HepG2 (cell line): ENCODE data around the gene CLPTM1L. TPM values are rescaled to one million over a fixed set of nuclear protein-coding genes. Genes with fewer than 3 reads are reported as not detected.

Source experiments
- ATAC-seq: fragments of 200-7000 bp; cut with Tn5 transposase; 3 replicates; pipeline ENCODE4 v1.9.1; 2020; ENCODE audit warnings: mild to moderate bottlenecking, moderate library complexity
- BruUV-seq: library from RNA; stranded (reverse); fragments of 400-500 nt; replicated peaks from 2 replicates; lab custom pipeline; 2021; lab: Mats Ljungman, UMichigan
- CTCF ChIA-PET: fragments of 300-600 bp; formaldehyde crosslinking; extraction: SDS; loops from one replicate; lab custom pipeline; 2021; ENCODE audit warnings: low total read pairs, inconsistent platforms, low intra/inter-chr PET ratio; lab: Yijun Ruan, JAX
- POLR2A ChIA-PET: fragments of 350-600 bp; sonication (Branson Sonifier 250); formaldehyde crosslinking; loops from one replicate; lab custom pipeline; 2020; ENCODE audit warnings: antibody characterized with exemption, inconsistent platforms; lab: Yijun Ruan, JAX
- DNase-seq: peaks from one replicate; pipeline ENCODE4 v3.0.0-alpha.2; 2015; ENCODE audit warnings: low spot score
- FAIRE-seq: peaks from 3 replicates; lab custom pipeline; 2011; peaks lifted over from hg19 to GRCh38; lab: Jason Lieb, UNC
- H2AFZ ChIP-seq: one replicate; pipeline ENCODE4 v1.6.1; 2011; ENCODE audit warnings: low read length, inconsistent platforms
- H3K27ac ChIP-seq: fragments of 300-600 bp; 3 replicates; pipeline ENCODE4 v1.8.0; 2011; ENCODE audit warnings: mixed run types, mild to moderate bottlenecking, mixed read lengths, low read length, inconsistent platforms; ENCODE audit not compliant: insufficient read depth; ENCODE audit errors: extremely low read length
- H3K27me3 ChIP-seq, 2 experiments: fragments of 200-600 bp in 1 of 2; 2 replicates in 1 of 2; 3 replicates in 1 of 2; pipeline versions ENCODE4 v1.6.0 to v1.8.0; 2011; ENCODE audit warnings: low read length in 2 of 2, mild to moderate bottlenecking in 2 of 2, moderate library complexity in 2 of 2, inconsistent platforms in 1 of 2; ENCODE audit not compliant: insufficient read depth in 2 of 2, control insufficient read depth in 1 of 2
- H3K36me3 ChIP-seq, 2 experiments: fragments of 200-600 bp in 1 of 2; replicated peaks in 1 of 2; 2 replicates in 1 of 2; 3 replicates in 1 of 2; pipeline versions ENCODE4 v1.5.1 to v1.8.0; 2011; ENCODE audit warnings: low read length in 2 of 2, inconsistent platforms in 1 of 2; ENCODE audit not compliant: insufficient read depth in 2 of 2, control insufficient read depth in 1 of 2
- H3K4me1 ChIP-seq: 2 replicates; pipeline ENCODE4 v1.5.1; 2012; ENCODE audit warnings: low read length, inconsistent platforms; ENCODE audit not compliant: insufficient read depth
- H3K4me2 ChIP-seq: 2 replicates; pipeline ENCODE4 v1.6.0; 2011; ENCODE audit warnings: low read depth, low read length, inconsistent platforms
- H3K4me3 ChIP-seq, 3 experiments: fragments of 200-600 bp in 1 of 3; sonication (generic), shearing (Covaris generic) in 1 of 3; replicated peaks in 1 of 3; 2 replicates each; pipeline ENCODE4 v1.5.1; 2011 to 2016; ENCODE audit warnings: low read length in 3 of 3, inconsistent platforms in 2 of 3, low read depth in 2 of 3, mild to moderate bottlenecking in 2 of 3, control low read depth in 1 of 3, mixed read lengths in 1 of 3; ENCODE audit not compliant: insufficient read depth in 1 of 3
- H3K79me2 ChIP-seq: one replicate; pipeline ENCODE4 v1.6.1; 2011; ENCODE audit warnings: low read length, inconsistent platforms; ENCODE audit not compliant: insufficient read depth
- H3K9ac ChIP-seq: 2 replicates; pipeline ENCODE4 v1.6.0; 2011; ENCODE audit warnings: mild to moderate bottlenecking, low read depth, low read length, inconsistent platforms; ENCODE audit not compliant: insufficient read depth
- H3K9me3 ChIP-seq: 2 replicates; pipeline ENCODE4 v1.5.1; 2012; ENCODE audit warnings: mild to moderate bottlenecking, low read length
- H4K20me1 ChIP-seq: 2 replicates; pipeline ENCODE4 v1.6.0; 2011; ENCODE audit warnings: inconsistent platforms, mild to moderate bottlenecking, low read length, moderate library complexity; ENCODE audit not compliant: insufficient read depth
- MIER3 ChIP-seq: IDR thresholded peaks from 2 replicates; pipeline ENCODE4 v1.6.1; 2016; ENCODE audit warnings: missing compliant biosample characterization, borderline replicate concordance
- ZNF121 ChIP-seq: sonication (generic); formaldehyde crosslinking; IDR thresholded peaks from 2 replicates; pipeline ENCODE4 v1.5.0; 2020; ENCODE audit warnings: mild to moderate bottlenecking, missing genetic modification reagents
- WGBS: methylation state at CpG from one replicate; pipeline ENCODE4 v1.1.6; 2017; ENCODE audit warnings: low lambda C conversion rate; 5-methylcytosine and 5-hydroxymethylcytosine counted together
- in situ Hi-C: cut with HindIII; loops from 2 replicates; pipeline ENCODE4 v1.10.0; 2017; ENCODE audit warnings: low pct_unique_long_range_greater_than_20kb; ENCODE audit not compliant: extremely low pct_ligation_motif_present
- intact Hi-C: fragments of 100-400 bp; cut with micrococcal nuclease; formaldehyde crosslinking; loops from one replicate; pipeline ENCODE4 v1.10.0; 2022; ENCODE audit not compliant: unreplicated experiment
- polyA plus RNA-seq, 8 experiments: library from polyadenylated mRNA; depleted of rRNA in 3 of 8; stranded (reverse) in 7 of 8; unstranded in 1 of 8; fragments of >200 nt; fragmentation: Illumina TruSeq in 4 of 8; extraction: Trizol in 4 of 8; gene quantifications; 2 replicates each; pipeline versions ENCODE4 v1.2.1 to v1.2.3, GENCODE V29; 2011 to 2016; ENCODE audit warnings: low read depth in 4 of 8, missing spikeins in 1 of 8, mixed read lengths in 1 of 8; ENCODE audit not compliant: insufficient read depth in 1 of 8
- total RNA-seq, 5 experiments: library from RNA; depleted of rRNA; stranded (reverse); fragments of >200 nt; fragmentation: Illumina TruSeq; extraction: Trizol; gene quantifications; 2 replicates each; pipeline ENCODE4 v1.2.3, GENCODE V29; 2016; ENCODE audit warnings: low read depth in 1 of 5
- TF ChIP-seq, protein P1 (sequence below): fragments of 450-650 bp; IDR thresholded peaks from 2 replicates; pipeline ENCODE4 v1.6.1; 2016
- TF ChIP-seq, protein P2 (sequence below): sonication (generic); formaldehyde crosslinking; IDR thresholded peaks from 2 replicates; pipeline ENCODE4 v1.5.1; 2020; ENCODE audit warnings: mild to moderate bottlenecking, missing genetic modification reagents, moderate library complexity

CLPTM1L gene
- total and polyA plus RNA-seq, 2 of the 13 experiments (the other 11 are each of a cell fraction or from before 2014, with no cell fraction given): 80.3 to 124 TPM

DNA sequence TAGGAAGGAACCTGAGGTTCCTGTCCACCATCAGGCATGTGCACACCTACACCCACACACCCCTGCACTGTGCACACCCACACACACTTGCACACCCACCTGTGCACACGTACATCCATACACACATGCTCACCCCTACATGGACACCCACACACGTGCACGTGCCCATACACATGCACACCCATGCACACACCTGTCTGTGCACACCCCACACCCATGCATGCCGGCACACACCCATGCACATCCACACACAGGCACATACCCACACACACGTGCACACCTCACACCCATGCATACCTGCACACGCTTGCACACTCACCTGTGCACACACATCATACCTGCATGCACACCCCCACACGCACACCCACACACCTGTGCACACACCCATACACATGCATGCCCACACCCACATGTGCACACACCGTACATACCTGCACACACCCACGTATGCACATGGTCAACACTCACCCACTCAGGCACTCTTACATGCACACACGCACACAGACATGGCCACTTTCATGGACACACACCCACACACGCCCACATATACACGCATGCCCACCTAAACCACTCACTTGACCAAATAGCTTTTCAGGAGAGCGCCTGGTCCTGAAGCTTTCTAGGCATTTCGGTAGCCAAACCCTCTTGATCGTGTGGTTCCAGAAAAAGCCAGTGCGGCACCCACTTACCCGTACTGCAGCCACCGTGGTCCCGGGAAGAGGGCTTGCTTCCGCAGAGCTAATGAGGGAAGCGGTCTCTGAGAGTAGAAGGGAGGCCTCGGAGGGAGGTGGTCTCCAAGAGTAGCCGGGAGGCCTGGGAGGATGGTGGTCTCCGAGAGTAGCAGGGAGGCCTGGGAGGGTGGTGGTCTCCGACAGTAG, 36.7 kb upstream of the CLPTM1L start:
- Histone ChIP-seq H3K4me2 (no peak overlapping the region), H3K4me3 (no peak overlapping the region), H2AFZ (no peak overlapping the region), H3K36me3 (no peaks in the 10 kb centered on the region), H3K9ac (no peak overlapping the region), H4K20me1 (no peaks in the 10 kb centered on the region; the same call in 1 of the 2 replicates), H3K27ac (no peak overlapping the region), H3K9me3 (no peaks in the 10 kb centered on the region), H3K27me3 (peaks cover 22 to 84% of the 10 kb centered on the region in 2 experiments), H3K4me1 (peaks cover 17% of the 10 kb centered on the region), H3K79me2 (no peaks in the 10 kb centered on the region)
- intact Hi-C loops (loop anchor here (2.0 kb wide), 1 partner anchor 259 kb away; no protein-coding TSS in a partner anchor), in situ Hi-C loops (loop anchor here (10.0 kb wide), 1 partner anchor 263 kb away; no protein-coding TSS in a partner anchor)
- no peak for TF ChIP-seq MIER3 (CRISPR knock-in tag)
- TF ChIP-seq, protein P1, sequence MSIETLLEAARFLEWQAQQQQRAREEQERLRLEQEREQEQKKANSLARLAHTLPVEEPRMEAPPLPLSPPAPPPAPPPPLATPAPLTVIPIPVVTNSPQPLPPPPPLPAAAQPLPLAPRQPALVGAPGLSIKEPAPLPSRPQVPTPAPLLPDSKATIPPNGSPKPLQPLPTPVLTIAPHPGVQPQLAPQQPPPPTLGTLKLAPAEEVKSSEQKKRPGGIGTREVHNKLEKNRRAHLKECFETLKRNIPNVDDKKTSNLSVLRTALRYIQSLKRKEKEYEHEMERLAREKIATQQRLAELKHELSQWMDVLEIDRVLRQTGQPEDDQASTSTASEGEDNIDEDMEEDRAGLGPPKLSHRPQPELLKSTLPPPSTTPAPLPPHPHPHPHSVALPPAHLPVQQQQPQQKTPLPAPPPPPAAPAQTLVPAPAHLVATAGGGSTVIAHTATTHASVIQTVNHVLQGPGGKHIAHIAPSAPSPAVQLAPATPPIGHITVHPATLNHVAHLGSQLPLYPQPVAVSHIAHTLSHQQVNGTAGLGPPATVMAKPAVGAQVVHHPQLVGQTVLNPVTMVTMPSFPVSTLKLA: peak; percentile 94
- ATAC-seq (no peak), FAIRE-seq (no peak), DNase-seq (no peak)
- WGBS: 45% methylated on average over 25 of the region's 25 CpGs
- BruUV-seq: no TSS peak
- POLR2A ChIA-PET: no interaction called here
- CTCF ChIA-PET: interaction anchor here (1.9 kb wide), 1 partner anchor 260 kb away, joined by 13 read pairs; no protein-coding TSS in a partner anchor

GRCh38 chr5:1380910-1381309, 36.0 kb upstream of the CLPTM1L start:
- Histone ChIP-seq H3K36me3 (no peaks in the 10 kb centered on the region), H3K27ac (no peak overlapping the region), H3K4me3 (peak overlapping the region in 1 of 3 experiments; percentile 22; a peak in 1 of 6 replicates), H4K20me1 (no peaks in the 10 kb centered on the region; the same call in 1 of the 2 replicates), H3K4me1 (peaks cover 17% of the 10 kb centered on the region), H3K4me2 (peak overlapping the region; percentile 21), H3K9me3 (no peaks in the 10 kb centered on the region), H3K9ac (no peak overlapping the region), H3K27me3 (peaks cover 21 to 82% of the 10 kb centered on the region in 2 experiments), H2AFZ (no peak overlapping the region), H3K79me2 (no peaks in the 10 kb centered on the region)
- FAIRE-seq: no peak
- POLR2A ChIA-PET: no interaction called here
- in situ Hi-C loops (loop anchor here (10.0 kb wide), 1 partner anchor 264 kb away; no protein-coding TSS in a partner anchor), intact Hi-C loops (loop anchor here (1.0 to 2.0 kb wide), 2 partner anchors 260 to 264 kb away; no protein-coding TSS in a partner anchor)
- WGBS: 57% methylated on average over 7 of the region's 12 CpGs
- TF ChIP-seq, protein P2, sequence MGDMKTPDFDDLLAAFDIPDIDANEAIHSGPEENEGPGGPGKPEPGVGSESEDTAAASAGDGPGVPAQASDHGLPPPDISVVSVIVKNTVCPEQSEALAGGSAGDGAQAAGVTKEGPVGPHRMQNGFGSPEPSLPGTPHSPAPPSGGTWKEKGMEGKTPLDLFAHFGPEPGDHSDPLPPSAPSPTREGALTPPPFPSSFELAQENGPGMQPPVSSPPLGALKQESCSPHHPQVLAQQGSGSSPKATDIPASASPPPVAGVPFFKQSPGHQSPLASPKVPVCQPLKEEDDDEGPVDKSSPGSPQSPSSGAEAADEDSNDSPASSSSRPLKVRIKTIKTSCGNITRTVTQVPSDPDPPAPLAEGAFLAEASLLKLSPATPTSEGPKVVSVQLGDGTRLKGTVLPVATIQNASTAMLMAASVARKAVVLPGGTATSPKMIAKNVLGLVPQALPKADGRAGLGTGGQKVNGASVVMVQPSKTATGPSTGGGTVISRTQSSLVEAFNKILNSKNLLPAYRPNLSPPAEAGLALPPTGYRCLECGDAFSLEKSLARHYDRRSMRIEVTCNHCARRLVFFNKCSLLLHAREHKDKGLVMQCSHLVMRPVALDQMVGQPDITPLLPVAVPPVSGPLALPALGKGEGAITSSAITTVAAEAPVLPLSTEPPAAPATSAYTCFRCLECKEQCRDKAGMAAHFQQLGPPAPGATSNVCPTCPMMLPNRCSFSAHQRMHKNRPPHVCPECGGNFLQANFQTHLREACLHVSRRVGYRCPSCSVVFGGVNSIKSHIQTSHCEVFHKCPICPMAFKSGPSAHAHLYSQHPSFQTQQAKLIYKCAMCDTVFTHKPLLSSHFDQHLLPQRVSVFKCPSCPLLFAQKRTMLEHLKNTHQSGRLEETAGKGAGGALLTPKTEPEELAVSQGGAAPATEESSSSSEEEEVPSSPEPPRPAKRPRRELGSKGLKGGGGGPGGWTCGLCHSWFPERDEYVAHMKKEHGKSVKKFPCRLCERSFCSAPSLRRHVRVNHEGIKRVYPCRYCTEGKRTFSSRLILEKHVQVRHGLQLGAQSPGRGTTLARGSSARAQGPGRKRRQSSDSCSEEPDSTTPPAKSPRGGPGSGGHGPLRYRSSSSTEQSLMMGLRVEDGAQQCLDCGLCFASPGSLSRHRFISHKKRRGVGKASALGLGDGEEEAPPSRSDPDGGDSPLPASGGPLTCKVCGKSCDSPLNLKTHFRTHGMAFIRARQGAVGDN (CRISPR knock-in tag): peak; percentile 5; the same call in 1 of the 2 replicates
- no peak for TF ChIP-seq ZNF121 (CRISPR knock-in tag)
- DNase-seq: no peak
- BruUV-seq: no TSS peak
- ATAC-seq: peak; percentile 14
- CTCF ChIA-PET: interaction anchor here (1.9 kb wide), 1 partner anchor 261 kb away, joined by 13 read pairs; no protein-coding TSS in a partner anchor
